NCI-H460 (cell line): ENCODE data around the gene DCAF12. TPM values are rescaled to one million over a fixed set of nuclear protein-coding genes. Genes with fewer than 3 reads are reported as not detected.

ENCODE experiments used
- DNase-seq: peaks from one replicate; pipeline ENCODE4 v3.0.0-alpha.2; 2016; ENCODE audit warnings: low read depth; ENCODE audit errors: extremely low read depth
- total RNA-seq: library from RNA; depleted of rRNA; stranded (reverse); fragments of >200 nt; shearing (Covaris generic); gene quantifications from 2 replicates; pipeline ENCODE4 v1.2.3, GENCODE V29; 2014

Gene DCAF12
- total RNA-seq, 1 experiment from 2014 or later = 27.3 TPM

GRCh38 chr9:34127035-34127948 lies 794 bp upstream of the DCAF12 start:
- no peak for DNase-seq

- no peak for DNase-seq
Observed at GRCh38 chr9:34125681-34126206, 754 bp downstream of the DCAF12 start.

GRCh38 chr9:34124926-34125325 lies 1.6 kb downstream of the DCAF12 start:
- no peak for DNase-seq

- DNase-seq = no peak
Observed at GRCh38 chr9:34124099-34124498, 2.4 kb downstream of the DCAF12 start.

GRCh38 chr9:34123682-34124081 lies 2.8 kb downstream of the DCAF12 start:
- no peak for DNase-seq

- no peak for DNase-seq
Observed at GRCh38 chr9:34121996-34122395, 4.5 kb downstream of the DCAF12 start.

- no peak for DNase-seq
Observed at GRCh38 chr9:34119713-34120112, 6.8 kb downstream of the DCAF12 start.

GRCh38 chr9:34114436-34114835 lies 12.1 kb downstream of the DCAF12 start:
- DNase-seq = no peak

- DNase-seq = no peak
Observed at GRCh38 chr9:34106110-34106509, 20.4 kb downstream of the DCAF12 start.

GRCh38 chr9:34102796-34103195 lies 23.7 kb downstream of the DCAF12 start:
- DNase-seq = no peak

- no peak for DNase-seq
Observed at GRCh38 chr9:34098307-34098706, 28.2 kb downstream of the DCAF12 start.

GRCh38 chr9:34097865-34098264 lies 28.6 kb downstream of the DCAF12 start:
- no peak for DNase-seq

- no peak for DNase-seq
Observed at GRCh38 chr9:34096751-34097150, 29.7 kb downstream of the DCAF12 start.

GRCh38 chr9:34093578-34093977 lies 32.9 kb downstream of the DCAF12 start:
- no peak for DNase-seq

- no peak for DNase-seq
Observed at GRCh38 chr9:34089311-34089710, 37.2 kb downstream of the DCAF12 start.

- DNase-seq = no peak
Observed at GRCh38 chr9:34087370-34087769, 39.1 kb downstream of the DCAF12 start.

- no peak for DNase-seq
Observed at GRCh38 chr9:34086864-34087263, 39.6 kb downstream of the DCAF12 start.

- no peak for DNase-seq
Observed at GRCh38 chr9:34085581-34086500, 40.7 kb downstream of the DCAF12 start.

- no peak for DNase-seq
Observed at GRCh38 chr9:34084562-34084961, 41.9 kb downstream of the DCAF12 start.

- no peak for DNase-seq
Observed at GRCh38 chr9:34079181-34079580, 47.3 kb downstream of the DCAF12 start.

- no peak for DNase-seq
Observed at GRCh38 chr9:34072868-34073590, 53.5 kb downstream of the DCAF12 start.
